PFSK-1 (cell line): ENCODE measurements around the gene MZF1.

ENCODE experiments used
- FOXP2 ChIP-seq: optimal IDR thresholded peaks from 2 replicates; pipeline ENCODE3; 2011; ENCODE audit warnings: borderline replicate concordance, control low read depth, inconsistent platforms; ENCODE audit not compliant: insufficient read depth; ENCODE audit errors: extremely low read length, extremely low read depth
- POLR2AphosphoS5 ChIP-seq: IDR thresholded peaks from 2 replicates; pipeline ENCODE4 v1.6.1; 2012; ENCODE audit warnings: low read depth, mild to moderate bottlenecking, control low read depth, low read length, moderate library complexity
- SIN3A ChIP-seq: IDR thresholded peaks from 2 replicates; pipeline ENCODE4 v1.6.1; 2012; ENCODE audit warnings: mild to moderate bottlenecking, low read length, moderate library complexity, borderline replicate concordance; ENCODE audit not compliant: insufficient read depth
- TAF1 ChIP-seq: IDR thresholded peaks from 2 replicates; pipeline ENCODE4 v1.6.1; 2012; ENCODE audit warnings: low read length, control low read depth, borderline replicate concordance; ENCODE audit not compliant: insufficient read depth
- TF ChIP-seq, protein P1 (sequence below), 2 experiments: IDR thresholded peaks; 2 replicates each; pipeline versions ENCODE4 v1.6.1 to v1.8.0; 2011 to 2012; ENCODE audit warnings: low read depth in 2 of 2, low read length in 2 of 2, control low read depth in 1 of 2, inconsistent platforms in 1 of 2, mild to moderate bottlenecking in 1 of 2, moderate library complexity in 1 of 2; ENCODE audit not compliant: insufficient read depth in 1 of 2

Gene MZF1

DNA sequence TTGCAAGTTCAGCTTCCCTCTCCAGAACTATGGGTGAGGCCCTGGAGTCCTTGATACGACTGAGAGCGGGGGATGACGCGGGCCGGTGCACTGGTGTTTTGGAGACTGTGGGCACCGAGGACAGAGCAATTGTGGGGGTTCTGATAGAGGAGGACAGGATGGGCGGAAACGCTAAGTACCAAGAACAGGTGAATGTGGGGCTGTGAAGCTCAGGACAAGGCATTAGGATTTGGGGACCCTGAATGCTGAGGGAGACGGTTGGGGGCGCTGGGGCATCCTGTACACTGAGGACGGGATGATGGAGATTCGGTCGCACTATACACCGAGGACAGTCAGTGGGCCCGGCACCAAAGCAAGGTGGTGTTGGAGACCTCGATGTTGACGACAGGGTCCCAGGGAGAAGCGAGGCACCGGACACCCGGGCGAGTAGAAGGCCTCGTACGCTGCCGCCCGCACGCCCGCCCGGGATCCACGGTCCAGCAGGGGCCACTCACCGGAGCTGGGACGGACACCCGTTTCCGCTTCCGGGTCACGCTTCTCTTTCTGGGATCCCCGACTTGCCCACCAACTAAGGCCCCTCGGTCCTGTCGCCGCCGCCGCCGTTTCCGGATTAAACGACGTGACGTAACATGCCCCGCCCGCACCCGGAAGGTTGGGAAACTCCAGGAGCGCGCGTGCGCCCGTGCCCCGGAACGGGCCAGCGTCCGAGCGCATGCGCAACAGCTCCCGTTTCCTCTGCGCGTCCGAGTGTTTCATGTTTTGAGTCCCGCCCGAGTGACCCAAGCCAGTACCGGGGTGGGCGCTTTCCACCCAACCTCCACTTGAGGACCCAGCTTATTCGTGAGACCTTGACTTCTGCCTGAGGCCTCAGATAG is 18.4 kb downstream of the MZF1 start, which contains the start of gene CHMP2A:
TSS of gene CHMP2A (minus strand) at position 612 of the 875 bp plus-strand sequence. CDS start 893 bp downstream, outside the sequence.
- peak; percentile 97 for TF ChIP-seq POLR2AphosphoS5
- peak; percentile 61; the same call in 1 of the 2 replicates for TF ChIP-seq SIN3A
- TF ChIP-seq FOXP2, result peak; percentile 79
- TF ChIP-seq TAF1, result peak; percentile 61
- TF ChIP-seq, protein P1, sequence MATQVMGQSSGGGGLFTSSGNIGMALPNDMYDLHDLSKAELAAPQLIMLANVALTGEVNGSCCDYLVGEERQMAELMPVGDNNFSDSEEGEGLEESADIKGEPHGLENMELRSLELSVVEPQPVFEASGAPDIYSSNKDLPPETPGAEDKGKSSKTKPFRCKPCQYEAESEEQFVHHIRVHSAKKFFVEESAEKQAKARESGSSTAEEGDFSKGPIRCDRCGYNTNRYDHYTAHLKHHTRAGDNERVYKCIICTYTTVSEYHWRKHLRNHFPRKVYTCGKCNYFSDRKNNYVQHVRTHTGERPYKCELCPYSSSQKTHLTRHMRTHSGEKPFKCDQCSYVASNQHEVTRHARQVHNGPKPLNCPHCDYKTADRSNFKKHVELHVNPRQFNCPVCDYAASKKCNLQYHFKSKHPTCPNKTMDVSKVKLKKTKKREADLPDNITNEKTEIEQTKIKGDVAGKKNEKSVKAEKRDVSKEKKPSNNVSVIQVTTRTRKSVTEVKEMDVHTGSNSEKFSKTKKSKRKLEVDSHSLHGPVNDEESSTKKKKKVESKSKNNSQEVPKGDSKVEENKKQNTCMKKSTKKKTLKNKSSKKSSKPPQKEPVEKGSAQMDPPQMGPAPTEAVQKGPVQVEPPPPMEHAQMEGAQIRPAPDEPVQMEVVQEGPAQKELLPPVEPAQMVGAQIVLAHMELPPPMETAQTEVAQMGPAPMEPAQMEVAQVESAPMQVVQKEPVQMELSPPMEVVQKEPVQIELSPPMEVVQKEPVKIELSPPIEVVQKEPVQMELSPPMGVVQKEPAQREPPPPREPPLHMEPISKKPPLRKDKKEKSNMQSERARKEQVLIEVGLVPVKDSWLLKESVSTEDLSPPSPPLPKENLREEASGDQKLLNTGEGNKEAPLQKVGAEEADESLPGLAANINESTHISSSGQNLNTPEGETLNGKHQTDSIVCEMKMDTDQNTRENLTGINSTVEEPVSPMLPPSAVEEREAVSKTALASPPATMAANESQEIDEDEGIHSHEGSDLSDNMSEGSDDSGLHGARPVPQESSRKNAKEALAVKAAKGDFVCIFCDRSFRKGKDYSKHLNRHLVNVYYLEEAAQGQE (IDR thresholded peaks at IDR 0.05; ENCODE audit: insufficient read depth in 1 of 2, low read depth in 2 of 2, low read length in 2 of 2), result no peak; a peak in 1 of 4 replicates

DNA sequence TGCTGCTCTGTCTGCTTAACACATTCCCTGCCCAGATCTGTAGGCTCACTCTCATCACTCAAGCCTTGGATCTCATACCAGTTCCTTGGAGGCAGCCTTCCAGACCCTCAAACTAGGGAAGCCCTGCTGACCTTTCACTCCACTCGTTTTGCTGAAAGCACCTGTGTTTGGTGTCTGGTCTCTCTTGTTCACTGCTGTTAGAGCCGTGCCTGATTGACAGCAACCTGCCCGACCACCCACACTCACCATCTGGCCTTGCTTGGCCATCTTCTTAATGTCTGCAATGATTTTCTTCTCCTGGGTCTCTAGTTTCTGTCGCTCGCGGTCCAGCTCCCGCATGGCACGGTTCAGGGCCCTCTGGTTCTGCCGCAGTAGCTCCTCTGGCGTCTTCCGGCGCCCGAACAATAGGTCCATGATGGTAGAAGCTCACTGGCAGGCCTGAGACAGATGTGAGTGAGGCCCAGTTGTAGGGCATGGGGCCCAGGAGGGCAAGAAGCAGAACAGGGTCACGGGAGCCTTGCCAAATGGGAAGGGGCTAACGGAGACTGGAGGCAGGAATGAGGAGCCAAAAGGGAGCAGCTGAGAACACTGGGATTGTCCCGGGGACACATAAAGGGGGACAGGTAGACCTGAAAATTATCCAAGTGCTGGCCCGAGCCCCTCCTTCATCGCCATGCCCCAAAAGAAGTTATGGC is 19.2 kb downstream of the MZF1 start:
- TF ChIP-seq, protein P1 (IDR thresholded peaks at IDR 0.05; ENCODE audit: insufficient read depth in 1 of 2, low read depth in 2 of 2, low read length in 2 of 2), result no peak
- TF ChIP-seq SIN3A, result no peak
- no peak for TF ChIP-seq TAF1
- TF ChIP-seq POLR2AphosphoS5, result no peak; the same call in 1 of the 2 replicates

DNA sequence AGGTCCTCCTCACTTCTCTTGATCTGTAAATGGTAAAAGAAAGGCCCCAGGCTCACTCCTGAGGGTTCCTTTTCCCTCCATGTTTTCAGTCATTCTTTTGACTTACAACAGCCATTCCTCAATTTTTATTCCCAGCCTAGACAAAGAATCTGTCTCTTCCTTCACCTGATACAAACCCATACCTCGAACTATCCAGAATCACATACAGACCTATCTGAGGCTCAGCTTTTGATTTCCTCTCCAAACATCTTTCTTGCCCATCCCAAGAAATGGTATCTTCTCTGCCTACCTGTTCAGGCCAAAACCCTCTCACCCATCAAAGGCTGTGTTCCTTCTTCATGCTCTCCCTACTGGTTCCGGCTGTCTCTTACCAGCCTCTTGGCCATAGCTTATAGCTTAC is 20.5 kb downstream of the MZF1 start:
- TF ChIP-seq FOXP2 (no peak), TAF1 (no peak), SIN3A (no peak), POLR2AphosphoS5 (no peak)
- TF ChIP-seq, protein P1 (IDR thresholded peaks at IDR 0.05; ENCODE audit: insufficient read depth in 1 of 2, low read depth in 2 of 2, low read length in 2 of 2), result no peak

DNA sequence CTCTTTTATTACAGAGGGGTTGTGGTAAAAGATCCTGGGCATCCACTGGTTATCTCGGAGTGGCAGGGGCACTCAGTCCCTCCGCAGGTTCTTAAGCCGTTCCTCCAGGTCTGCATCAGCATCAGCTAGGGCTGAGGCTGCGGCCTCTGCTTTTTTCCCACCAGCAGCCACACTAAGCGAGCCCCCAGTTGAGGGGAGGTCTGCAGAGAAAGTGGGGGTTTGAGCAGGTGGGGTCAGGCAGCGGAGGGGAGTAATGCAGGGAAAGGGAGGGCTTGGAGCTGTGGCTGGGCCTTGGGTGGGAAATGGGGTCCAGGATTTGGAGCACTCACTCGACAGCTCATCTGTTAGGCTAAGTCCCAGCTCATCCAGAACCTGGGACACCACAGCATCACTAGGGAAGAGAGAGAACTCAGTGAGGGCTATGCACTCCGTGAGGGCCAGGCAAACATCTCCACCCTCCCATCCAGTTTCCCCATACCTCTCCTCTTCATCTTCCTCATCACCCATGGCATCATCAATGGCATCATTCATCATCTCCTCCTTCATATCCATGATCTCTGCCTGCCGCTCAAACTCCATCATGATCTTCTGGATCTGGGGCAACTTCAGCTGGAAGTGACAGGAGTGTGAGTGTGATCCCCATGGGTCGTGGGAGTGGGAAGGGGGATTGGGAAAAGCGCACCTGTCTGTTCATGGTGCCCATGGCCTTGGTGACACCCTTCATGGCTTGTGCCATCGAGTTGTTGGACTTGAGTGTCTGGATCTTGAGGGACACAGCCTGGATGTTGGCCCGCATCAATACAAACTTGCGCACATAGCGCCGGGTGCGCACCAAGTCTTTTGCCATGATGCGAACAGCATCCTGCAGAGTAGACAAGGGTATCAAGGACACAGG is 21.3 kb downstream of the MZF1 start:
- TF ChIP-seq FOXP2, result no peak
- peak; percentile 64; the same call in 1 of the 2 replicates for TF ChIP-seq POLR2AphosphoS5
- TF ChIP-seq, protein P1 (IDR thresholded peaks at IDR 0.05; ENCODE audit: insufficient read depth in 1 of 2, low read depth in 2 of 2, low read length in 2 of 2), result no peak
- no peak for TF ChIP-seq SIN3A
- TF ChIP-seq TAF1, result no peak
